Cardiac septum (tissue), 1 donor: ENCODE measurements around the gene KIAA1217. TPM values are rescaled to one million over a fixed set of nuclear protein-coding genes. Genes with fewer than 3 reads are reported as not detected.

Experiments used
- DNase-seq: peaks from one replicate; pipeline ENCODE4 v3.0.0-alpha.2; 2020; ENCODE audit warnings: low spot score
- intact Hi-C: fragments of 100-400 bp; cut with DNase I; formaldehyde crosslinking; loops from one replicate; pipeline ENCODE4 v1.14.0; 2022
- total RNA-seq: library from RNA; stranded (reverse); fragmentation: NEBNext Ultra II Directional; extraction: Animal tissue kit (Norgen Biotek cat#: 25700); gene quantifications from one replicate; pipeline ENCODE4 v1.2.1, GENCODE V29; 2021
- donor health status: DM: no; HTN: no; CAD: no.

KIAA1217 gene
- total RNA-seq, 1 donor from 2014 or later: 24.0 TPM

DNA sequence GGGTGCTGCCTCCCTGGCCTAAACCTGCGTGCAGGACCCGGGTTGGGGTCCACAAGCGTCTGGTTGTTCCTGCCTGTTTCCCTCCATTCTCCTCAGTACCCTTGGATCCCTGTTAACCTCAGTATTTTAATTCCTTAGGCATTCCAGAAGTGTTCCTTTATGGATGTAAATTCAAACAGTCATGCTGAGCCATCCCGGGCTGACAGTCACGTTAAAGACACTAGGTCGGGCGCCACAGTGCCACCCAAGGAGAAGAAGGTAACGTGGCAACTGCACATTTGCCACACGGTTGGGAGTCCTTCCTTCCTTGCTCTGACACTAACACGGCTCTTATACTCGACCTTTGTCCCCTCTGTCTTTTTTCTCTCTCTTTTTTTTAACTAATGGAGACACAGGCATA lies 327.7 kb downstream of the KIAA1217 start:
- intact Hi-C loops: no loop called here
- DNase-seq: no peak

DNA sequence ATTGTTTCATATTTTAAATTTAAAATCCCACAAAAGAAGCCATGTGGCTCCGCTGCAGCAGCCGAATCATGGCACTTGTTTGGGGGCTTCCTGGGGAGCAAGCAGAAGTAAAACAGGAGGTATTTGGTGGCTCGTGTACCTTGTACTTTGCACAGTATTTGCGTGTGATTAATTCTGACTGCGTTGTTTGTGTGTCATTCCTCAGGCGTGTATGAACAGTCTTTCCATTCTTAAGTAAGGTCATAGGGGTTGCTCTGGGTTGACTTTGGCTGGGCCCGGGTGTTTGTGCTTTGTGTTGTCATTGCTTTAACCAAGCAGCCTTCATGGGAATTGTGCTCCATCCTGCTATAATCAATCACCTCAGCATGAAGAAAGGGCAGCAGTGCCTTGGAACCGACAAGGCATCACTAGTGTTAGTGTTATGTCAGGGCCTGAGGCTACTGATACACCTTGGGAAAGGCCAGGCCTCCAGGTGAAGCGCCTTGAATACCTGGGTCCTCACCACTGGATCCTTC lies 332.4 kb downstream of the KIAA1217 start:
- no peak for DNase-seq
- intact Hi-C loops: no loop called here

DNA sequence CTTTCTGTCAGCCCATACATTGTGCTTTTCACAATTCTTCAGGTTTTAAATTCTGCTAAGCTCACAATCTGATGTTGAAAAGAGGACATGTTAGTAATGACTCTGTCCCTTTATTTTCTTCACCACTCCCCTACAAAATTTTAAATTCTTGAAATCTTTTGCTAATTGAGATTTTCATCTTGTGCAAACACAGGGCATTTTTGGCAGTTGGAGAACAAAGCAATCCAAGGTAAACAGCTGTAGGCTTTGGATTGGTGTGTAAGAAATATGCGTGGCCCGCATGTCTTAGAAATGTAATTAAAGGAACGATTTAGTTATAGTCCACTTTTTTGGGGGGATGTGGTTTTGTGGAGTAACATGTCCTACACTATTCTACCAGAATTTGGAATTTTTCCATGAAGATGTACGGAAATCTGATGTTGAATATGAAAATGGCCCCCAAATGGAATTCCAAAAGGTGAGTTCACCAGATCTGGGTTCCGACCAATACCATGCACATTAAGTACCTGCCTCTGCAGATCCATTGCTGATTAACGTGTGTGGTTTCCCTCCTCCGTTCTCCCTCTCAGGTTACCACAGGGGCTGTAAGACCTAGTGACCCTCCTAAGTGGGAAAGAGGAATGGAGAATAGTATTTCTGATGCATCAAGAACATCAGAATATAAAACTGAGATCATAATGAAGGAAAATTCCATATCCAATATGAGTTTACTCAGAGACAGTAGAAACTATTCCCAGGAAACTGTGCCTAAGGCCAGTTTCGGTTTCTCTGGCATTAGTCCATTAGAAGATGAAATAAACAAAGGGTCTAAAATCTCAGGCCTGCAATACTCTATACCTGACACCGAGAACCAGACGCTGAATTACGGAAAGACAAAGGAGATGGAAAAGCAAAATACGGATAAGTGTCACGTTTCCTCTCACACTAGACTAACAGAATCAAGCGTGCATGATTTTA lies 333.7 kb downstream of the KIAA1217 start:
- no peak for DNase-seq
- intact Hi-C loops: no loop called here

DNA sequence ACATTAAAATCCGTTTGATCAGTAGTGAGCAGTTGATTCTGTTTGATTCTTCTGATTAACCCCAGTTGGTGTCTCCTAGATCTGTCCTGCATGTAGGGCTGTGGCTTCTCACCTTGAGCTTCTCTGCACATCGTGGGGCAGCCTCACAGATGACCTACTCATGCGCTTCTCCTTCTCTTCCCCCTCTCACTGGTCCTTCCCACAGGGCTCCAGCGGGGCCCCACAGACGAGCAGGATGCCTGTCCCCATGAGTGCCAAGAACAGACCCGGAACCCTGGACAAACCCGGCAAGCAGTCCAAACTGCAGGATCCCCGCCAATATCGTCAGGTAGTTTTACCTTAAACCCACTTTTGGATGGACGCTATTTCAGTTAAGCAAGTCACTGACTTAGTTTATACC lies 335.8 kb downstream of the KIAA1217 start:
- intact Hi-C loops: no loop called here
- DNase-seq: no peak

DNA sequence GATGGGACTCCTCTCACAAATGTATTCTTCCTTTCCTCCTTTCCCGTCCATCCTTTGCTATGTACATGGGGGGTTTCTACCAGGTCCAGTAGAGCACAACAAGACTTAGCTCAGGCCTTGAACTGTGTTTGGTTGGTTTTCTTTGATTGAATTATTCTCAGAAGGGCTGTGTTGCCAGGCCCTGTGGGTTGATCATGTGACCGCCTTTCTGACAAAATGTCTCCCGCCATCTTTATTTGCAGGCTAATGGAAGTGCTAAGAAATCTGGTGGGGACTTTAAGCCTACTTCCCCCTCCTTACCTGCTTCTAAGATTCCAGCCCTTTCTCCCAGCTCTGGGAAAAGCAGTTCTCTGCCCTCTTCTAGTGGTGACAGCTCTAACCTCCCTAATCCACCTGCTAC lies 336.6 kb downstream of the KIAA1217 start:
- intact Hi-C loops: no loop called here
- DNase-seq: no peak

DNA sequence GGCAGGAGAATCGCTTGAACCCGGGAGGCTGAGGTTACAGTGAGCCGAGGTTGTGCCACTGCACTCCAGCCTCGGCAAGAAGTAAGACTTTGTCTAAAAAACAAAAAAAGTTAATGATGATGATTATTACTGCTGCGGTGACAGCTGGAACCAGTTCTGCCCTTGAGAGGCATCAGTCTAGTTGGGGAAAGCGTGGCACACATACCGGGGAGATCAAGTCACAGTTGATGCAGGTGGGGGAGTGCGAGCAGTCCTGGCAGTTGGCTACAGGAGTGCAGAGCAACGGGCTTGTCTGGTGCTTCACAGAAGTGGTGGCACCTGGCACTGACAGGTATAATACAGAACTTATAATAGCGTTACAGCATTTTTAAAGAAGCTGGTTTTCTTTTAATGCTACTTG lies 341.7 kb downstream of the KIAA1217 start:
- intact Hi-C loops: no loop called here
- DNase-seq: no peak

DNA sequence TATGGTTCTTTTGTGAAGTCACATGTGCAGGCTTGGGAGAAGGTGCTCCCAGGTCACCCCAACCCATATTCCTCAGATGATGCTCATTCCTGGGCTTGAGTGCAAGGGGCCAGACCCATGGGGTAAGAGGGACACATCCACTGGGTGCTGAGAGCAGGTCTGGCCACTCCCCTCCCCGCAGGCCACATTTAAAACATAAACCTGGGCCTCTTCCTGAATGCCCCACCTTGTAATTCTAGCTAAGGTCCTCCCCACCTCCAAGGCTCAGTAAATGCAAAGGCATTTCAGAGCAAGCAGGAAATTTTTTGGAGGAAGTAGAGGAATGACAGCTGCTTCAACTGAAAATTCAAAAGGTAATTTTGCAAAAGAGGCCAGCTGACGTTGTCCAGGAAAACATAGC lies 342.2 kb downstream of the KIAA1217 start:
- intact Hi-C loops: no loop called here
- DNase-seq: no peak

DNA sequence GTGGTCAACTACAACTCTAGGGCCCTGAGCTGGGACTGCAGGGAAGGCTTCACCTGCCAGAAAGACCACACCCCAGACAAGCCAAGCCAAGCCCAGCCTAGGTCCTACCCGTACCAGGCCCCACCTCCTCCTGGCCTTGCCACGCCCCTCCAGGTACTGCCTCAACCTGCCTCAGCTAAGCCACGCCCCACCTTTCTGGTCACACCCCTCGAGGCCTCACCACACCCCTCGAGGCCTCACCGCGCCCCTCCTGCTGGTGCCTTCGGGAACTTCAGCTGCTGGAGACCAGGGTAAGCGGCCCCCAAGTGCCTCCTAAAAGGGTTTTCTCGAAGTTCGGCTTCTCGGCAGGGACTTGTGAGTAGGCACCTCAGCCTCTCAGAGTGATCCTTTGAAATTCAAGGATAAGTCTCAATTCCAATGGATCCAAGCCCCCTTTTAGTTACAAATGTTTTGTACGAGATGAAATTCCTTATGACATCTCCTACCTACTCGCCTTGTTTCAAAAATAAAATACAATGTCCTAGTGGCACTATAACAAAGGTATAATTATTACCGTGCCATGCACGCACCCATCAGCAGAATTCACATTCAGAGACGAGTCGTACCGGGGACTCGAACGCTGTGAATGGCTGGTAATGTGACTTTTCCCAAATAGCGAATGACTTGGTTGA lies 343.5 kb downstream of the KIAA1217 start:
- intact Hi-C loops: no loop called here
- no peak for DNase-seq

DNA sequence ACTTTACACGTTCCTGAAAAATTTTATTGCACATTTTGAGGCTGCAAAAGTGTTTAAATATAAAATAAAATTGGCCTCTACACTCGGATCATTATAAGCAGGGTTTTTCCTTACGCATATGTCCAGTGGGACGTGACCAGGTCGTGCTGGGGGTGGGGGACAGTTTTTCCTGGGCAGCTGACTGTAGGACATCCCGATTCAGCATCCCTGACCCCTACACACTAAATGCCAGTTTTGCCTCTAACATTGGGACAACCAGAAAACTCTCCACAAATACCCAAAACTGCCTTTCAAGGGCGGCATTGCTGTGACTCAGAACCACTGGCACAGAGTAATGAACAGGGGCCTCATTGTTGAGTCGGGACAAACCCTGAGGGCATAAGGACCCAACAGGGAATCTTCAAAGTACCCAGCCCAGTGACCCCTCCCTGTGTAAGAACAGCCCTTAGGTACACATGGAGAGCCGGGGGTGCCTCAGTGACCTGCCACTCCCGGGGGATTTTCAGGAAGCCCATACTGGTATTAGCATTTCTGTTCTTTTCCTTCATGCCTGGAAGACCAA lies 344.2 kb downstream of the KIAA1217 start:
- intact Hi-C loops: no loop called here

DNA sequence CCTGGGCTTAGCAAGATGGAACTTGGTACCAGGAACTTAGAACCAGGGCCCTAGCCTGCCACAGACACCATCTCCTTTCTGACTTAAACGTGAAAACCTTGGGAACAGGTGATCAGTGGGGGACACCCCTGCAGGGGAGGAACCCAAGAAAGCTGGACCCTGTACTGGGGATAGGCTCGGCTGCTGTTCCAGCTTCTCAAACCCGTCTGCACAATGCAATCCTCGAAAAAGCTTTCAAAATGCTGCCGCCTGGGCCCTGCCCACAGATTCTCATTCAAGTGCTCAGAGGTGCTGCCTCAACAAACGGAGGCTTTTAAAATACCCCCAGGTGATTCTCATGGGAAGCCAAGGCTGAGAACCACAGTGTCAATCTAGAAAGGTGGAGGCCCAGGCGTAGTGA lies 345.1 kb downstream of the KIAA1217 start:
- intact Hi-C loops: no loop called here
- no peak for DNase-seq

More for the DNA sequence above, 344.2 kb downstream of the KIAA1217 start:
- DNase-seq: no peak

DNA sequence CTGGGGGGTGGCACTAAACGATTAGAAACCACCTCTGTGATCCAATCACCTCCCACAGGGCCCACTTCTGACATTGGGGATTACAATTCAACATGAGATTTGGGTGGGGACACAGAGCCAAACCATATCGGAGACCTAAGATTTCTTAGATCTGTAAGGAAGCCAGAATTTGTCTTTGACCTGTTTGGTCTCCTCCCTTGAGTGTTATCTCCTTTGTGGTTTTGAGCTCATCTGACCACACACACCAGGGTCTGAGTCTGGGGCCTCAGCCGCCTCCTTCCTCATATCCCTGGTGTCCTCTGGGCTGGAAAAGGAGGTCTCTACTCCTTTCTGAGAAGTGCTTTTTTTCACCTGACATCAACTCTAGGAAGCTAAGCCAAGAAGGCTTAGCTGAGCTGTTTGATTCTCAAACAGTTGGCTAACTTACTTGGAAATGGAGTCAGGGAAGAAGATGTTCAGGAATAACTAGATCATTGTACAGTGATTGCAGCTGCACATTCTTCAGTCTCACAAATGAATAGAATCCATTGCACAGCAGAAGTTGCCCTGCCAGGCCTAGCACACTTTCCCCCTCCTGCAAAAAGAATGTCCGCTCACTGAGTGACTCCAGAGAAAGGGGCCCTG lies 347.3 kb downstream of the KIAA1217 start:
- intact Hi-C loops: no loop called here
- no peak for DNase-seq

DNA sequence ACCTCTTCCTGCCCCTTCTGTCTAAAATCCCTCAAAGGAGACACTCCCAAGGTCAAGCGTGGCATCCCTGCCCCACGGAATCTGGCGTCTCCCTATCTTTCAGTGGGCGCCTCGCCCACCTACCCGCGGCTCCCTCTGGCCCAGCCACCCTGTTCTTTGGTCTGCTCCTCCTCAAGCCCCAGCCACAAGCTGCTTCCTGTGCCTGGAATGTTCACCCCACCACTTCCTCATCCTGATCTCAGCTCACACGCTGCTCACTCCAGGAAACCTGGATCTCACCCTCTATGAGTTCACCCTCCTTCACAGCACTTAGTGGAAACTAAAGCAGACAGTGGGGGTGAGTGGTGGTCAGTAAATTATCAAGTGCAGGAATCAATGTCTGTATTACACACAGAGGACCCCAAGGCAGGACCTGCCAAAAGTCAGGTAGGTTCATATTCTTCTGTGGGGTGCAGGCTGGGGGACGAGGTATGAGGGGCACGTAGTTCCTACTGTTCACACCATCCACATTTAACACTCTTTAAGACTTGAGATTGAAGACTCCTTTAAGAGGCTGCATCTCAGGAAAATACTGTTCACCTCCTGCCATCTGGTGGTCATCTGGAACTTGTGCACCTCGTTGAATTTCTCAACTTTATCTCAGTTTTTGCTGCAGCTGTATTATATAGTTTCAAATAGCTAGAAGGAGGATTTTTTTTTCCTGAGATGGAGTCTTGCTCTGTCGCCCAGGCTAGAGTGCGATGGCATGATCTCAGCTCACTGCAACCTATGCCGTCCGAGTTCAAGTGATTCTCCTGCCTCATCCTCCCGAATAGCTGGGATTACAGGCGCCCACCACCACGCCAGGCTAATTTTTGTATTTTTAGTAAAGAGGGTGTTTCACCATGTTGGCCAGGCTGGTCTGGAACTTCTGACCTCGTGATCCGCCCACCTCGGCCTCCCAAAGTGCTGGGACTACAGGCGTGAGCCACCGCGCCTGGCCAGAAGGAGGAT lies 348.1 kb downstream of the KIAA1217 start:
- no peak for DNase-seq
- intact Hi-C loops: no loop called here

DNA sequence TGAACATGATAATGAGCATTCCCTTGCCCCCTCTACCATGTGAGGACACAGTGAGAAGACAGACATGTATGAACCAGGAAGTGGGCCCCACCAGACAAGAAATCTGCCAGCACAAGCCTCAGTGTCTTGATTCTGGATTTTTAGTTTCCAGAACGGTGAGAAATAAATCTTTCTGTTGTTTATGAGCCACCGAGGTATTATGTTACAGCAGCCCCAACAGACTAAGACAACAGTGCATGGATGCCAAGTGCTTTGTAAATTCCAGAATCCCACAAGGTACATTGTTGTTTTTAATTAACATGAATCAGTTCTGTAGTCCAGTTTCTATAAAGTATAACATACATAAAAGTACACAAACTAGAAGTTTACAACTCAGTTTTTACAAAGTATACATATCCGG lies 352.5 kb downstream of the KIAA1217 start:
- intact Hi-C loops: no loop called here

DNA sequence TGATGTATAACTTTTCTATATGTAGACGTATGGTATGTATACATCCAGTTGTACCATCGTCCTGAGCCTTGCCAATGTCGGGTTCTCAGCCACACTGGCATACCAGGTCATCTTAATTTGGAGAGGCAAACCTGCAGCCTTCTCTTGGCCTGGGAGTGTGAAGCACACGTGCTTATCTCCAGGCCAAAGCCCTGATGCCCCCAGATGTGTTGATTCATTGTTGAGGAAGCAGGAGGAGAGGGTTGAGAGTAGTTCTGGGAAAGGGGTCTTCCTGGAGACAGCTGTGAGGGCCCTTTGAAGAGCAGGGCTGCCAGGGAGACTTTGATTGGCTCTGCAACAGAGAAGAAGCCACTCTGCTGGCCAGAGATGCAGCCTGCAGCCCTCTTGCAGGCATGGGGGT lies 359.1 kb downstream of the KIAA1217 start:
- intact Hi-C loops: no loop called here
- no peak for DNase-seq

More for the DNA sequence above, 352.5 kb downstream of the KIAA1217 start:
- DNase-seq: no peak

DNA sequence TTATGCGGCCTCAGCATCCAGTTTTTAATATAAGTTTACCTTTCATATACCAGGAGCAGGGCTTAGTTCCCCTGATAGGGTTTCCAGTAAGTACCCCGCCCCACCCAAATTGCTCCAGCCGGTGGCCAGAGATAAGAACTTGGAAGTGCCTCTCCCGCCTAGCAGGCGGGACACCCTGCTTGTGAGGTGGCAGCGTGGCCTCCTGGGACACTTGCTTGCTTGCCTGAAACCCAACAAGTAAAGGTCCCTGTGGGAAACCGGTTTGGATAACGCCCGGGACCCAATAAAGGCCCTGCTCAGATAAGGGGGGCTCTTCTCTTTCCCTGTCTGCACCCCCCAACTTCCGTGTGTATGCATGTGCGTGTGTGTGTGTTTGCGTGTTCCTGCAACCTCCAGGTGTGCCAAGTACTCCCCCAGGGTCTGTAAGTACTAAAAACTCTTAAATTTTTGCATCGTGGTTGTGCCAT lies 360.4 kb downstream of the KIAA1217 start:
- intact Hi-C loops: no loop called here
- no peak for DNase-seq

DNA sequence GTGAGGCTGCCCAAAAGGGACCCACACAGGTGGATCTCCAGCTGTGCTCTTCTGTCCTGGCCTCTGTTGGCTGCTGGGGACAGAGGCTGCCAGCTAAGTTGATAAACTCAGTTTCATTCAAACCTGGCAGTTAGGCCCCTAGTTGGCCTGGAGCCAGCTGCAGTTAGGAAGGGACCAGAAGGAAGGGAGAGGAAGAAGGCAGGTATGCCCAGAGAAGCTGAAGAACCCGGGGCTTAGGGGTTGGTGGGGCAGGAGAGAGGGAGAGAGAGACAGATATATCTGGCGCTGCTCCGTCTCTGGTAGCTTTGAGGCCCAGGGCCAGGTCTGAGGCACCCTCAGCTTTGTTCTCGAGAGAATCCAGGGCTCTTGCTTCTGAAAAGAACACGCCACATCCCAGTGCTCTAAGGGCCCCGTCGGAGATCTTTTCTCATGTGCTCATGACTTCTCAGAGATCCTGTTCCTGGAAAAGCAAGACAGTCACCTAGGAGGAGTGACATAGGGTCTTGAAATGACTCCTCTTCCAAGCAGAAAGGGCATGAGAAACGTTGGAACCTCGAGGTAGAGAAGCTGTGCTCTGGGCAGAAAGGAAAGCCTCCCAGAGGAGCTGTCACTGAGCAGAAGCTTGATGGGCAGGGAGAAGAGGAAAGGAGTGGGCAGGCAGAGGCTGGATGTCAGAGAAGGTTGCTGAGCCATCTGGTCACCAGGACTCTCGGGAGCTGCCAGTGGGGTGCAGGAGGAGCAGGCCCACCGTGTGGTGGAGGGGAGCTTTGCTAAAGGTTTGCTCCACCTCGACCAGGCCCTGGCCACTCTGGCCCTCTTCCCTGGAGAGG lies 361.1 kb downstream of the KIAA1217 start:
- intact Hi-C loops: no loop called here
- DNase-seq: no peak

DNA sequence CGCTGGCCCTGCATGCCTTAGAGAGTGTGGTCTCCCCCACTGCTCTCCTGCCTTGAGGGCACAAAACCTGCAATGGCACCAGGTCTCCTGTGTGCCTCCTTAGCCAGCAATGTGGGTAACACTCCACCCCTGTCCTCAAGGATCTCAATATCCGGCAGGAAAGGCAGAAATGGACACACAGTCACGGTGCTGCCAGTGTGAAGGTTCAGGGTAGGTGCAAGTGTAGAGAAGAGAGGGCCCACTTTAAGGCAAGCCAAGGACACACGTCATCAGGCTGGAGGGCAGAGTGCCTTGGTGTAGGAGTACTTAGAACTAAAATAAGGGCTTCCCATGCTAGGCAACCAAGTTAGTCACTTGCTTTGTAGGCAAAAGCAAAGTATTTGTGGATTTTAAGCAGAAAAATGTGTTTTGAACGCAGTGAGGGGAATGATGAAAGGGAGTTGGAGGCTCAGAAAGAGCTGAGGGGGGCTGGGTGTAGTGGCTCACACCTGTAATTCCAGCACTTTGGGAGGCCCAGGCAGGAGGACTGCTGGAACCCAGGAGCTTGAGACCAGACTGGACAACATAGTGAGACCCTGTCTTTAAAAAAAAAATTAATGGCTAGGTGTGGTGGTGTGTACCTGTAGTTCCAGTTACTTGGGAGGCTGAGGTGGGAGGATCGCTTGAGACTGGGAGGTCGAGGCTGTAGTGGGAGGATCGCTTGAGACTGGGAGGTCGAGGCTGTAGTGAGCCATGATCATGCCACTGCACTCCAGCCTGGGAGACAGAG lies 361.9 kb downstream of the KIAA1217 start:
- intact Hi-C loops: no loop called here
- DNase-seq: no peak
